Measurements from ENCODE around the gene PGK1.
"Not testable (repeated sequence)": the region's sequence is repeated elsewhere in the genome, so short reads cannot be mapped to it uniquely, and the experiment has no call there.

Gene PGK1

GRCh38 chrX:78103623-78104446, at the start of gene PGK1:
Gene PGK1, plus strand, starts transcription at chrX:78104248. Its CDS starts 93 bp downstream, at chrX:78104341.
- peak; percentile 49 to 88 (median 62) for DNase-seq (ENCODE audit: low read depth in 2 of 3, low spot score in 2 of 3)

DNA sequence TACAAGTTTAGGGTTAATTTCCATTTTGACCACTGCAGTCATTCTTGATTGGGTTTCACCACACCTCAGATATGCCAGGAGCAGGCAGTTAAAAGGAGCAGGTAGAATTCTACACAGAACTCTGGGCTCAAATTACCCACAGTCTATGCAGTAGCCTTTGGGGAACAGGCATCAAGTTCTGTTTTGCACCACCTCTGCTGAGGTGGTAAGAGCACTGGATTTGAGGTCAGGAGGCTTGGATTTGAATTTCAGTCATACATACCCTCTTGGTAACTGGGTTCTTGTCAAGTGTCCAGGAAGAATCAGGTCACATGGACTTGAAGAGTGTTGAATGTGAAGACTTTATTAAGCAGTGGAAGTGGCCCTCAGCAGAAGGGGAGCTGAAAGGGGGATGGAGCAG, 40.4 kb upstream of the PGK1 start:
- DNase-seq (ENCODE audit: low read depth in 2 of 3, low spot score in 2 of 3) = no peak

DNA sequence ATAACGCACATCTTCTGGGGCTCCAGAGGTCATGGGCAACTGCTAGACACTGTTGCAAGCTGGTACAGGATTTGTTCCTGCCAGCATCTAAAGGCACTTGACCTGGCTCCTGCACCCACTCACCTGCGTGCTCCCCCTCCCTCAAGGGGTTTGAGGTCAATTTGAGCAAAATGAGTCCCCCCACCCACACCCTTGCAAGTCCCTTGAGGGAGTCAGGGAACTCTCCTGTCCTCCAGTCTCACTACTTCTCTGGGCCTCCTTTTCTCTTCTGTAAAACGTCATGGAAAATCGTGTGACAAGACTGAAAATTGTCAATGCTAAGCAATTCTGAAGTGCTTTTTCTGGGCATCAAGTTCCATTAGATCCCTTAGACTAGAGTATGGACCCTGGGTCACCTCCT, 39.9 kb upstream of the PGK1 start:
- DNase-seq (ENCODE audit: low read depth in 2 of 3, low spot score in 2 of 3) = no peak

GRCh38 chrX:78064698-78065601, 39.1 kb upstream of the PGK1 start:
- not testable (repeated sequence) for DNase-seq (ENCODE audit: low read depth in 2 of 3, low spot score in 2 of 3)

DNA sequence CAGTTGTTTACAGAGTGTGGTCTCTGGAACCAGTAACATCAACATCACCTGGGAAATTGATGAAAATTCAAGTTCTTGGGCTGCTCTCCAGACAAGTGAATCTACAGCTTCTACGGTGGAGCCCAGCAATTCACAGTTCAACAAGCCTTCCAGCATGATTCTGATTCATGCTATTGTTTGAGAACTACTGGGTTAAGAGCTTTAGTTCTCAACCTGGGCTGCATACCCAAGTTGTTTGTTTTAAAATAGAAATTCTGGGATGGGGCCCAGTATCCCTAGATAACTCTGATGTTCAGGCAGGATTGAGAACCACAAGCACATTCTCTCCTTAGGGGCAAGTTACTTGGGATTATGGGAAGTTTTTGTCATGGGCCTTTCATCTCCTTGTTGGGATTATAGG, 37.9 kb upstream of the PGK1 start:
- DNase-seq (ENCODE audit: low read depth in 2 of 3, low spot score in 2 of 3) = no peak

- DNase-seq (ENCODE audit: low read depth in 2 of 3, low spot score in 2 of 3) = no peak
Measured at GRCh38 chrX:78071331-78071730, 32.7 kb upstream of the PGK1 start.

- DNase-seq (ENCODE audit: low read depth in 2 of 3, low spot score in 2 of 3) = not testable (repeated sequence)
Measured at GRCh38 chrX:78073147-78074077, 30.6 kb upstream of the PGK1 start.

DNA sequence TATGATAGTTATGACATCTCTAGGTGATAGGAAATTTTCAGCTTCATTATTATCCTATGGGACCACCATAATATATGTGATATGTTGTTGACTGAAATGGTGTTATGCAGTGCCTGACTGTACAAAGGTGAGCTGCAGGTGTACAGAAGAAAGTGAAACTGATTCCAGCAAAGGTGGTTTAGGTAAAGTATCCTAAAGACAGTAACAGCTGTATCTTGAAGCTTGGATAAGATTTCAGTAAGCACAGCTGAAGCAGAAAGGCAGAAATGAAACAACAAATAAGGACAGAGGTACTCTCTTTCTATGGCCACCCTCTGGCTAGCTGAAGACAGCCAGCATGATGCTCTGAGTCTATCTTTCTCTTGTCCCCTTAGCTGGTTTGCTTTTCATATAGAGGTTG, 30.0 kb upstream of the PGK1 start:
- no peak for DNase-seq (ENCODE audit: low read depth in 2 of 3, low spot score in 2 of 3)

- DNase-seq (ENCODE audit: low read depth in 2 of 3, low spot score in 2 of 3) = no peak
Measured at GRCh38 chrX:78075787-78076389, 28.2 kb upstream of the PGK1 start.

DNA sequence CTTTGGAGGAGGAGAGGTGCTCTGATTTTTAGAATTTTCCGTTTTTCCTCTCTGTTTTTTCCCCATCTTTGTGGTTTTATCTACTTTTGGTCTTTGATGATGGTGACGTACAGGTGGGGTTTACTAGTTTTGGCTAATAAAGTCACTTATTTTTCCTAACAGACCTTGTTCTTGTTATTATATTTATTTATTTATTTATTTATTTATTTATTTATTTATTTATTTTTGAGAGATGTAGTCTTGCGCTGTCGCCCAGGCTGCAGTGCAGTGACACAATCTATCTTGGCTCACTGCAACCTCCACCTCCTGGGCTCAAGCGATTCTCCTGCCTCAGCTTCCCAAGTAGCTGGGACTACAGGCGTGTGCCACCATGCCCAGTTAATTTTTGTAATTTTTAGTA, 22.6 kb upstream of the PGK1 start:
- DNase-seq (ENCODE audit: low read depth in 2 of 3, low spot score in 2 of 3) = not testable (repeated sequence)

GRCh38 chrX:78092296-78092695, 11.8 kb upstream of the PGK1 start:
- no peak for DNase-seq (ENCODE audit: low read depth in 2 of 3, low spot score in 2 of 3)

DNA sequence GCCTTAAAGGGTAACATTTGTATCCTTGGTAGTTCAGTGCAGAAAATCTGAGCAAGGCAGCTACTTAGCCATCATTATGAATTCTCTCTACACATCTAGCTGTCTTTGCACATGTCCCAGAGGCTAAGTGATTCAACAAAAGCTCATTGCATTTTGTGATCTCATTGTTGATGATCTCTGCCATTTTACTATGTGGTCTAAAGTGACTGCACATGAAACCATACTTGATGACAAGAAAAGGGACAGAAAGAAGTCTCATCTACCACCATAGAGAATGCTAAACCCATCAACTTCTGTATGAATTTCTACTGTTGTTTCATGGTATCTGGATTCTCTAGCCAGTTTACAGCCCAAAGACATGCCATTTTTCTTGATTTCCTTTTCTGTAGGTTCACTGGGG, 5.9 kb upstream of the PGK1 start:
- no peak for DNase-seq (ENCODE audit: low read depth in 2 of 3, low spot score in 2 of 3)

DNA sequence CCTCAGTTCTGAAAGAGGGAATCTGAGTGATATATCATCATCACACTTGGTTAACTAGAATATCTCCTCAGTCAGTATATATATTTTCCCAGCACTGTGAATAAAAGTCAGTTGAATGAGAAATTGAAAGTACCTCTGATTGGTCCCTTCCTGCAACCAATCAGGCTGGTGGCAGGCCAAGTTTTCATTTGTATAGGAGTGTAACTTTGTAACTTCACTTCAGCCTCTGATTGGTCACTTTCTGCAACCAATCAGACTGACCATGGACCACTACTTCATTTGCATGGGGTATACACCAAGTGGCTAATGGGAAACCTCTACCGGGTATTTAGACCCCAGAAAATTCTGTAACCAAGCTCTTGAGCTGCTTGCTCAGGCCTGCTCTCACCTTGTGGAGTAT, 2.0 kb upstream of the PGK1 start:
- DNase-seq (ENCODE audit: low read depth in 2 of 3, low spot score in 2 of 3) = no peak

- DNase-seq (ENCODE audit: low read depth in 2 of 3, low spot score in 2 of 3) = no peak
Measured at GRCh38 chrX:78103001-78103622, 936 bp upstream of the PGK1 start.

- no peak for DNase-seq (ENCODE audit: low read depth in 2 of 3, low spot score in 2 of 3)
Measured at GRCh38 chrX:78104447-78105176, 564 bp downstream of the PGK1 start.

DNA sequence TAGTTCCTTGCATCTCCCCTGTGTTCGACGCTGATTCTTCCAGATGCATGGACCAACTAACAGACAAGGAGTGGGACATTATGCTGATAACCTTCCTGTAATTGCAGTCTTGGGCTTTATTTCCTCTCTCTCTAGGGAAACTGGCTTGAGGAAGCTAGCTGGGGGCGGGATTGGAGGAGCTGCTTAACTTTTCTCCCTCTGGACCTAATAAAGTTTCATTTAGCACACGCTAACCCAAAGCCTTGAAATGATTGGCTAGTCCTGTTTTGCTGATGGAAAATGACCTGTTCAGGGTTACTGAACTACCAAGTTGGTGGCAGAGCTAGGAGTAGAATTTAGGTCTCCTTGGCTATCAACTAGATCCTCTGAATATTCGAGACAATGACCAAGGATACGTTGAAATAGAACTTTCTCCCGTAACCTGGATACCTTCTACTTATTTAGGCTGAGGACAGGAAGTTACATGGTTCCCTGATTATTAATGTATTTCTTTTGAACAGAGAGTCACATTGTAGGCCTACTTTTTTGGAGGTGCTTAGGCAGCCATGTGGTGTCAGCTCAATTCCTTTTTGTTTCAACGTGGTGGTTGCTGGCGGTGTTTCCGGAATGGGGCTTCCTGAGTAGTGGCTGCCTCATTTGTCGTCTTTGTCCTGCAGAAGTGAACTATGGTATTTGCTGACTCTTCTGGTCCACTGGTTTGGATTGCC, 2.0 kb downstream of the PGK1 start:
- DNase-seq (ENCODE audit: low read depth in 2 of 3, low spot score in 2 of 3) = no peak

DNA sequence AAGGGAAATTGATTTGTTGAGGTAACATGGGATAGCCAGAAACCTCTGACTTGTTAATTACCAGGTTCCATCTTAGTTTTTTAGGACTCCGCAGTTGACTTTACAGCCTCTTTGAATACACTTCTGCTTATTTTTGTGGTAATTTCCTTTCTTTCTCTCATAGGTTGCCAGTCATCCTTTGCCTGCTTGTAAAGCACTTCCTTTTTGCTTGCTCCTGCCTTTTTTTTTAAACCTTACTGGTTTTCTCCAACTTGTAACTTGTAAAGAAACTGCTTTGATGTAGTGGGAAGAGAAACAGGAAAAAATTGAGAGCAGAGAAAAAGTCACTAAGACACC, 2.6 kb downstream of the PGK1 start:
- no peak for DNase-seq (ENCODE audit: low read depth in 2 of 3, low spot score in 2 of 3)

- DNase-seq (ENCODE audit: low read depth in 2 of 3, low spot score in 2 of 3) = no peak
Measured at GRCh38 chrX:78109458-78109857, 5.4 kb downstream of the PGK1 start.
